Measurements from ENCODE around the gene FOSL1.

FOSL1 gene

DNA sequence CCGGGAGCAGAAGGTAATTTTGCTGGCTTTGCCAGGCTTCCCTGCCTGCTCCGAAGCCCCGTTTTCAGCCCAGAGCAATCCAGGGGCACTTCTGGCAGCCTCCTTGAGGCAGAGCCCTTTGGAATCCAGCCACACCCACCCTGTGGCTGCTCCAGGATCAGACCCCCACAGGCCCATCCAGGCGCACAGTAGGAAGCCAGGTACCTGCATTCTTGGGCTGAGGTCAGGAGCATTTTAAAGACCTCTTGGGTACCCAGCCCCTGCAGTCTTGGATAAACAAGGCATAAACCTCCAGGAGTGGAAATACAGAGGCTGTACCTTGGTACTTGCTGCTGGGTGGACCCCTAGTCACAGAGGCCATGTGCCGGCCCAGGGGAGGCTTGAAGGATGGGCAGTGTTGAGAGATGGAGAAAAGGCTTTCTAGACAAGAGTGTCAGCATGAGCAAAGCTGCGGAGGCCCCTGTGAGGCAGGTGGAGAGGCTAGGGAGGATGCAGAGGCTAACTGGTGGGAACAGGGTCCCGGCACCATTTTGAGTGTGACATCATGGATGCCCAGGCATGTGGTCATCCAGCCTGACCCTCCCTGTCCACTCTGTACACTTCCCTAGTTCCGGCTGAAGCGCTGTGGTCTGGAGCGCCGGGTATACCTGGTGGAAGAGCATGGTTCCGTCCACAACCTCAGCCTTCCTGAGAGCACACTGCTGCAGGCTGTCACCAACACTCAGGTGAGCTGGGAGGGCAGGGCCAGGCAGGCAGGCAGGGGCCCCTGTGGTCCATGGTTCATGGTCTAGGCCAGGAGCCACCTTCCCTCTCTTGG lies 36.1 kb downstream of the FOSL1 start:
- DNase-seq (ENCODE audit: low spot score) = no peak

DNA sequence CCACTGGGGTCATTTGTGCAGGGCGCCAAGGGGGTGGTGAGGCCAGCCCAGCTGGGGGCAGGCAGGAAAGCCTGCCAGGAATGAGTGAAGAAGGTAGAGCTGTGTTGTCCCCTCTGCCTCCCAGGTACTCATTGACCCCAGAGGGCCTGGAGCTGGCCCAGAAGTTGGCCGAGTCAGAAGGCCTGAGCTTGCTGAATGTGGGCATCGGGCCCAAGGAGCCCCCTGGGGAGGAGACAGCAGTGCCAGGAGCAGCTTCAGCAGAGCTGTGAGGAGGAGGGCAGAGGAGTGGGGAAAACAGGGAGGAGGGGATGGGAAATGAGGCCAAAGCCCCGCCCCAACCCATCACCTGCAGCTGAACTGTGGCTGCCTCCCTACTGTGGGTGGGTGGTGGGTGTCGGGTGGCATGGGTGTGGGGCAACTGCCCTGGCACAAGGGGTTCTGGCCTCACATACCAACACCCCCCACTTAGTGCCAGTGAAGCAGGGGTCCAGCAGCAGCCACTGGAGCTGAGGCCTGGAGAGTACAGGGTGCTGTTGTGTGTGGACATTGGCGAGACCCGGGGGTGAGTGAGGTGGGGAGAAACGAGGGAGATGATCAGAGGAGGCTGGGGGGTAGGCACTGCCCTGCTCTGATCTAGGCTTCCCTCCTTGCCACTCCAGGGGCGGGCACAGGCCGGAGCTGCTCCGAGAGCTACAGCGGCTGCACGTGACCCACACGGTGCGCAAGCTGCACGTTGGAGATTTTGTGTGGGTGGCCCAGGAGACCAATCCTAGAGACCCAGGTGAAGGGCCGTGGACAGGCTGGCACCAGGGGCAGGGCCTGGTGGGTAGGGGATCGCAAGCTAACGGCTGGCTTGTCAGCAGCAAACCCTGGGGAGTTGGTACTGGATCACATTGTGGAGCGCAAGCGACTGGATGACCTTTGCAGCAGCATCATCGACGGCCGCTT lies 37.0 kb downstream of the FOSL1 start:
- DNase-seq (ENCODE audit: low spot score) = no peak

DNA sequence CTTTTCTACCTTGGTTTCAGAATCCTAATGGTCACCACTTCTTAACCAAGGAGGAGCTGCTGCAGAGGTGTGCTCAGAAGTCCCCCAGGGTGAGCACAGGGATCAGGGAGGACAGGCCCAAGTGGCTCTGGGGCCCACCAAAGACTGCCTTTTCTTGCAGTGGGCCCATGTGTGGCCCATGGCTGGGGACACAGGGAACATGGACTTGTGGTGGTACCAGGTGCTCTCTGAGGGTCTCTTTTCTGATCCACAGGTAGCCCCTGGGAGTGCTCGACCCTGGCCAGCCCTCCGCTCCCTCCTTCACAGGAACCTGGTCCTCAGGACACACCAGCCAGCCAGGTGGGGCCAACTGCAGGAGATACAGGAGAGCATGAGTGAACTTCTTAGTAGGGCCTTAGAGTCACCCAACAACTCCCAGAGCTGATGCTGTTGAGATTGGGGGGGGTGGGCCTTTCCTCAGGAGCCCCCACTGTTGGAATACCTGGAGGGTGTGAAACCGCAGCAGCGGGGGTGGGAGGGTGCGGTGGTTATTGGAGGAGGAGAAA lies 37.9 kb downstream of the FOSL1 start:
- DNase-seq (ENCODE audit: low spot score) = no peak

DNA sequence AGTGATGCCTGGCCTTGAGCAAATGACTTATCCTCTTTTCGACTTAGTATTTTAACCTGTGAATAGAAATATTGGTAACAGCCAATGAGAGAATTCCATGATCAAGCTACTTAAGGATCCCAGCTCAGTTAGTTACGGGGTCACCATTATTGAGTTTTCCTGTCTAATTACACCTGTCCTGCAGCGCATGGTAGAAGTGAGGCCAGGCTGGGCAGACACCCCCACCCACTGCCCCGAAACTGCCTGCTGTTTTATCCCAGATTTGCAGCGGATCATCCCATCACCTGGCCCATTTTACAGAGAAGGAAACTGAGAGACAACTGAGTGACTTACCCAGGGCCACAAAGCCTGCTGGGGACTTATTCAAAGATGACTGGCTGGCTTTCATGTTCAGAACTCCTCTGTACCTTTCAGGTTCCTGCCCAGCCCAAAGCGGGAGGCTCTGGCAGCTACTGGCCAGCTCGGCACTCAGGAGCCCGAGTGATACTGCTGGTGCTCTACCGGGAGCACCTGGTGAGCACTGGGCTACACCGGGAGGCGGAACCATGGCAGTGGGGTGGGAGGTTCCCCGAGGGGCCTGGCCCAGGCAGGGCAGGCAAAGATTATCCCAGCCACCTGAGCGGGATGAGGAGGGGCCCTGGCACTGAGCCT lies 38.5 kb downstream of the FOSL1 start:
- DNase-seq (ENCODE audit: low spot score) = no peak

DNA sequence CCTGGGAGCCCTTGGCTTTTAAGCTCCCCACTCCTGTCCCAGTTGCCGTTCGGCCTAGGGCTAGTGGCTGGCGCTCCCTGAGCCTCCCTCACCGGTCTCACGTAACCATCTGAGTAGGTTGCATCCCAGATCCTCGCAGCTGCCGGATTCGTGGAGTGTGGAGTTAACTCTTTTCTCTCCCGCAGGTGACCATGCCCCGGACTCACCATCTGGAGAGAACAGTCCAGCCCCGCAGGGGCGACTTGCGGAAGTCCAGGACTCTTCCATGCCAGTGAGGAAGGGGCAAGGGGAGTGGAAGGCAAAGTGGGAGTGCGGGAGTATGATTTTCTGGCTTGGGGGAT lies 39.1 kb downstream of the FOSL1 start:
- no peak for DNase-seq (ENCODE audit: low spot score)

DNA sequence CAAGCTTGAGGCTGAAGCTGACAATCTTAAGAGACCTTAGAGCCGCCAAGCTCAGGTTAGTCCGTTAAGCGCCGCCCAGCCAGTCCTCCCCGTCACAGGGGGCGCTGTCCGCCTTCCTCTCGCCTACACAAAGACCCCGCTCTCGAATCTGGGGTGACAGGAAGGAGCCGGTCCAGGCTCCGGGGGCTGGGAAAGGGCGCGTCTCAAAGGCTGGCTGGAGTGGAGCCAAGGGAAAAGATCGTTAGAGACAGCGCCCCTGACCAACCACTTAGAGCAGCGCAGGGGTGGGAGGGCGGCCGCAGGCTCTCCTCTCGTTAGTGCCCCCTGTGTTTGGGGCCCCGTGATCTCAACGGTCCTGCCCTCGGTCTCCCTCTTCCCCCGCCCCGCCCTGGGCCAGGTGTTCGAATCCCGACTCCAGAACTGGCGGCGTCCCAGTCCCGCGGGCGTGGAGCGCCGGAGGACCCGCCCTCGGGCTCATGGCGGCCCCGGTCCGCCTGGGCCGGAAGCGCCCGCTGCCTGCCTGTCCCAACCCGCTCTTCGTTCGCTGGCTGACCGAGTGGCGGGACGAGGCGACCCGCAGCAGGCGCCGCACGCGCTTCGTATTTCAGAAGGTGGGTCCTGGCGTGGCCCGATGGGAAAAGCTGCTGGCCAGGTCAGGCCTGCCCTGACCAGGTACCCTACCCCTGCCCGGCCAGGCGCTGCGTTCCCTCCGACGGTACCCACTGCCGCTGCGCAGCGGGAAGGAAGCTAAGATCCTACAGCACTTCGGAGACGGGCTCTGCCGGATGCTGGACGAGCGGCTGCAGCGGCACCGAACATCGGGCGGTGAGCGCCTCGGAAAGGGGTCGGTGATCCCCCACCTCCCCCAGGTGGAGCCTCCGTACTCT lies 39.7 kb downstream of the FOSL1 start, which contains the start of gene MUS81:
Gene MUS81, plus strand, starts transcription at position 156 of the 887 bp plus-strand sequence. Its CDS starts 321 bp downstream, at position 477.
- DNase-seq (ENCODE audit: low spot score) = peak; percentile 92

DNA sequence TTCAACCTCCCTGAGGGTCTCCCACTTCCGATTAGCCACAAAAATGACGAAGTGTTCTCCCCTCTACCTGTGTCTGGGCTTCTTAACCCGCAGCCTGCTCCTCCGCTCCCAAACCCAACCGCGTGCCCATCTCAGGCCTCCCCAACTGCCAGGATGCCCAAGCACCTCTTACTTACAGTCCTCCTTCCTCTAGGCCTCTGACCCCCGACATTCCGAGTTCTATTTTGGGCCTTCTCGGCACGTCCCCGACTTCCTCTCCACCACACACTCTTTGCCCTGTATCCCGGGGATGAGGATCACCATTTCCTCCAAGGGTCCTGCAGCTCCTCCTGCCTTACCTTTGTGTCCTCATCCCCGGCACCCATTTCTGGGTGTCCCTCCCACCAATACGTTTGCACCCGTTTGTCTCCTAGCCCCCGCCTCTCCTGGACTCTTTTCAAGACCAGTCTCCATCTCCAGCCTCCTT lies 40.3 kb downstream of the FOSL1 start:
- DNase-seq (ENCODE audit: low spot score) = no peak

DNA sequence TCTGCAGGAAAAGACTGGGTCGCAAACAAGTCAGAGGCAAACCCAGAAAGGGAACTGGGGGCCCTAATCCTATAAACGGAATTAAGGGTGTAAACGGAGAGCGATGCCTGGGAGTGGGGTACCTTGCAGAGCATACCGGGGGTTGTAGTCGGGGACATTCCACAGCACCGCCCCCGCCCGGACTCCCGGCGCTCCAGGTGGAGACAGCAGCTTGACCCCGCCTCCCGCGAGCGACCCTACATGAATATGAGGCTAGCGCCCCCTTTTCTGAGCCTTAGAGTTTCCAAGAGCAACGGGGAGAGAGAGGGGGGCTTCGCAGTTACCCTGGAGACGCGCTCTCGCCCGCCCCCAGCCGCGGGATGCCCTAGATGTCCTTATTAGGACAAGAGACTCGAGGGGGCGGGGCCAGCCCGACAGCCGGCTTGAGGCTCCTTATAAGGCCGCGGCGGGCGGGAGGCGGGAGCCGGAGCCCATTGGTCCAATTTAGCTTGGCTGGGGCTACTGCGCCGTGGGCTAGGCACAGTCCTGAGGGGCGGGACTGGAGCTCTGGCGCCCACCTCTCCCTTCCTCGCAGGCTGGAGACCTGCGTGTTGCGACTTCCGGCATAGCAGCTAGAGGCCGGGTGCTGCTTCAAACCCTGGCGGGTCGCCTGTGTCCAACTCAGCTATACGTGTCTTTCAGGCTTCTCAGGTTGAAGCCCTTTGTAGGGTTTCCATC lies 40.9 kb downstream of the FOSL1 start:
- peak; percentile 95 for DNase-seq (ENCODE audit: low spot score)

DNA sequence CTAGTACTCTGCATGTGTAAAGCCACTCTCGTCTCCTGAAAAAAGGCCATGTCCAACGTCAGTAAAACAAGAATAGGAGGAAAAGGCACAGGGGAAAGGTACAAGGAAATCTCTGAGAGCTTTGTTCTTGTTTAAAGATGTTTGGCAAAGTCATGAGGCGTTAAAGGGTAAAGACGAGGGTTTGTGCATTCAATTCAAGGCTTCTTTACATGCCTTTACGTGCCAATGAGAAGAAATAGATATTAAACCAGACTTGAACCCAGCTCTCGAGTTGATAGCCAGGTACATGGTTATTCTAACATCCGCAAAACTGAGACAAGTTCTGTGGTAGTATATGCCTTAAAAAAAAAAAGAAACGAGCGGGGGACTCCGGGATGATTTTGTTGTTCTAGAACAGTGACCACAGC lies 41.5 kb downstream of the FOSL1 start:
- no peak for DNase-seq (ENCODE audit: low spot score)

DNA sequence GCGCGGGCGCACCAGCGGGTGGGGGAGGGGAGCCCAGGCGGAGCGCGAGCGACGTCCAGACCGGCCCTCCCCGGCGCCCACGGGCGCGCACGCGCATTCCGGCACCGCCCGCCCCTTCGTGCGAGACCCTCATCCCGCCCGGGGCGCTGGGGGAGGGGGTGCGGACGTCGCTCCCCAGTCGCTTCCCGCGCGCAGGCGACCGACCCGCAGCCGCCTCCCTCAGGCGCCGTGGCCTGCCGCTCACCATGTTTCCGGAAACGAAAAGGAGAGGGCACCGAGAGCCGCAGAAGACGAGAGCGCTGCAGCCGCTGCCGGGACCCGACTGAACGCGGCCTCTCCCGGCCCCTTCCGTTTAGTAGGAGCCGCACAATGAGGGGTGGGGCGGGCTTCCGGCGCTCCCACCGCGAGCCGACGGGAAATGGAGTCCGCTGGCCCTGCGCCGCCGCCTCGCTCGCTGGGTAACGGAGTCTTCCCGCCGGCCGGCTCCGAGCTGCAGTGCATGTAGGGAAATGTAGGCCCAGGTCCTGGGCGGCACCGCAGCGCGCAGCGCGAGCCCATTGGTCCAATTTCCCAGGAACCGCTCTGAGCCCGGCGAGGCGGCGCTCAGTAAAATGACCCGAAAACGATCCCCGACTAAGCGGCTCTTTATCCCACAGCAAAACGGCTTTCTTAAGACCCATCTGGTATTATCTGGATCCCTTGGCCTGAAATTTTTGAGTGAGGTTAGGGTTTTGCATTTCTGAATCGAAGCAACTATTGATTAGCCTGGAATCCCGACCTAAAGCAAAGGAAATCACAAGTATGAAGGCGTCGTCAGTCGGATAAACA lies 42.1 kb downstream of the FOSL1 start, which contains the start of gene CFL1:
Gene CFL1, minus strand, starts transcription at position 328 of the 828 bp plus-strand sequence. Its CDS starts 81 bp downstream, at position 247.
- peak; percentile 93 for DNase-seq (ENCODE audit: low spot score)

DNA sequence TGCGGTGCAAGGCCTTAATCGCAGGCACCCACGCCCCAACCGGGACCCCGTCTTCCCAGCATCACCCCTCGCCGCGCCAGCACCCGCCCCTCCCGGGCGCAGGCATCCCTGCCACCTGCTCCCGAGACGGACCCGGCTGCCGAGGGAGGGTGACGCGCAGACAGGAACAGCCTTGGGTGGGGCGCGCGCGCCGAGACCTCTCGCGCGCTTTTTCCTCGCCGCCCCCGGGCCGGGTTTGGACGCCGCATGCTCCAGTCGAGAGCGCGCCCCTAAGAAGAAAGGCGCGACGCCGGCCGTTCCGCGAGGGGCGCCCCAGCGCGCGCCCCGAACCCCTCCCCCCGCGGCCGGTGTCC lies 42.7 kb downstream of the FOSL1 start:
- DNase-seq (ENCODE audit: low spot score) = no peak

DNA sequence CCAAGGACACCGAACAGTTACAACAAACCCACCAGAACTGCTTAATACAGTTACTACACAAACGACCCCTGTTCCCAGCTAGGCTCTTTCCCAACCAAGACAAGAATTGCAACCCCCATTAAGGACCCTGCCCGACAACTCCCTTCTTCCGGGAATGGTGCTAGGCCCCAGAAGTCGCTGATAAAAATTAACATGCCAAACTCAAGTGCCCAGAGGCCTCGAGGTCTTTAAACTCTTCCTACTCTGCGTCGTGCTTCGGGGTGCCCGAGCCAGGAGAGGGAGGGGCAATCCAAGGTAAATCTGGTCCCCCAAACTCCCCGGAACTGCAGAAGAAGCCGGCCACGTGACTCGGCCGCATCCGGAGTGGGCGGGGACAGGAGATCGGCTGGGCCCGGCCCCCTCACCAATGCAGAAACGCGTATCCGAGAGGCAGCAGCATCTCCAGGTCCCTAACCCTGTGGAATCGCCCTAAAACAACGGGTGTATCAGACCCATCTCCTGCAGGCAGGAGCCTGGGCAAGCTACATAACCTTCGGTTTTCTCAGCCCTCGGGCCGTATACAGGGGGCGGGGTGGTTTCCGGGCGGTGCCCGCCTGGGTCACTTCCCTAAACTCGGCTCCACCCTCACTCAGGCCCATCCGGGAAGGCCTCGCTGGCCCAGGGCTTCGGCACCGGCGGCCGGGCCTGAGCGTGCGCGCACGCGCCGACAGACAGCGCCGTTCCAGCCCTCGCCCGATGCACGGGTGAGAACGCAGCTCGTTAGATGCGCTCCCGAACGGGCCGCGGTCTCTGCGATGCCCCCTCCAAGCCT lies 43.3 kb downstream of the FOSL1 start:
- peak; percentile 74 for DNase-seq (ENCODE audit: low spot score)

DNA sequence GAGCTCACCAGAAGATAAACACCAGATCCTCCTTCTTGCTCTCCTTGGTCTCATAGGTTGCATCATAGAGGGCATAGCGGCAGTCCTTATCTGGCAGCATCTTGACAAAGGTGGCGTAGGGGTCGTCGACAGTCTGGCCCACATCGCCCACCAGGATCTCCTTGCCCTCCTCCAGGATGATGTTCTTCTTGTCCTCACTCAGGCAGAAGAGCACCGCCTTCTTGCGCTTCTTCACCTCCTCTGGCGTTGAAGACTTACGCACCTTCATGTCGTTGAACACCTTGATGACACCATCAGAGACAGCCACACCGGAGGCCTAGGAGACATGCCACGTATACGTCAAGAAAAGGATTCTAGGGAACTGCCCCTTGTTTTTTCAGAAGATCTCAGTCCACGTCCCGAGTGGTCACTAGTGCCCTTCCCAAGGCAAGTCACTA lies 44.2 kb downstream of the FOSL1 start:
- no peak for DNase-seq (ENCODE audit: low spot score)

DNA sequence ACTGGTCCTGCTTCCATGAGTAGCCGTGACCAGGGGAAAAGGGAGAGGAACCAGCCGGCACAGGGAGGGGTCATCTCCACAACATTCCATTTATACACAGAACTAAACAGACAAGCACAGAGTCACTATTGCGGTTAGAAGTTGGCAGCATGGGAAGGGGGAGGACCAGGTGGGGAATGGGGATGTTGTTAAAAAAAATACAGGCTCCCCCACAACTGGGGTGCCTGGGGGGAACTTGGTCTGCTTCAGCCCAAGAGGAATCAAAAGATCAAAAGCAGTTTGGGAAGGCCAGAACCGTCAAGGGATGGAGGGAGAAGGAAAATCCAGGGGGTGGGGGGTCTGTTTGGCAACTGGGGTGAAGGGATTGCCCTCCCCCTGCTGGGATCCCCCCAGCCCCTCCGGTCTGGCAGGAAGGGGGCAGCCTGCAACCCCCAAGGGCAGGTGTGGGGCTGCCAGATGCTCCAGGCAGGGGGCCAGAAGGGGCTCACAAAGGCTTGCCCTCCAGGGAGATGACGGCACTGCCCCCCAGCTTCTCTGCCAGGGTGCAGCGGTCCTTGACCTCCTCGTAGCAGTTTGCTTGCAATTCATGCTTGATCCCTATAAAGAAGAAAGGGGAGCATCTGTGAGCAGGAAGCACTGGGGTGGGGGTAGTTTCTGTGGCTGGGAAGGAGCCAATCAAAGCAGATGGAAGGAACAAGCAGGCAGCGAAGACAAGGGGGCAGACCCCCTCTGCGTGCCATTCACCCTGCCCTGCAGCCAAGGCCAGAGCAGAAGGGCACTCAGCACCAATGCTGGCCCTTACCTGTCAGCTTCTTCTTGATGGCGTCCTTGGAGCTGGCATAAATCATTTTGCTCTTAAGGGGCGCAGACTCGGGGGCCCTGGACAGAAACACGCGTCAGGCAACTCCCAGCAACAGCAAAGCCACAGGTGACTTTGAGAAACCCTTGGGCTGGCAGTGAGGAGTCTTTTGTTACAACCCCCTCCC lies 45.0 kb downstream of the FOSL1 start:
- no peak for DNase-seq (ENCODE audit: low spot score)

DNA sequence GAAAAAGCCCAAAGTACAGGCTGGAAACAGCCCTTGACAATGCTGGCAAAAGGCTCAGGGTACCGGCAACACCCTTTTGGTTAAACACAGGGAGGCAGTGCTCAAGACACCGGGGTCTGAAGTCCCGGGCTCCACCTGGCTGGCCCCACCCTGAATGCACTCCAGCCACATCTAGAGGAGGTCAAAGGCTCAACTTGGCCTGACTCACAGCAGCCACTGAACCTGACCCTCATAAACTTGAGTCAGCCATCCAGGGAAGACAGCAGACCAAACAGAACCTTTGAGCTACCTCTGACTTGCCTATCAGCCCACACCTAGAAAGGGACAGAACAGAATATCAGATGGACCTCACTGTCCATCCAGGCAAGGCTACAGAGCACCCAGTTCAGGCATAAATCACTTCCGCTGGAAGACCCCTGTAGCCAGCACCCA lies 46.0 kb downstream of the FOSL1 start:
- no peak for DNase-seq (ENCODE audit: low spot score)

DNA sequence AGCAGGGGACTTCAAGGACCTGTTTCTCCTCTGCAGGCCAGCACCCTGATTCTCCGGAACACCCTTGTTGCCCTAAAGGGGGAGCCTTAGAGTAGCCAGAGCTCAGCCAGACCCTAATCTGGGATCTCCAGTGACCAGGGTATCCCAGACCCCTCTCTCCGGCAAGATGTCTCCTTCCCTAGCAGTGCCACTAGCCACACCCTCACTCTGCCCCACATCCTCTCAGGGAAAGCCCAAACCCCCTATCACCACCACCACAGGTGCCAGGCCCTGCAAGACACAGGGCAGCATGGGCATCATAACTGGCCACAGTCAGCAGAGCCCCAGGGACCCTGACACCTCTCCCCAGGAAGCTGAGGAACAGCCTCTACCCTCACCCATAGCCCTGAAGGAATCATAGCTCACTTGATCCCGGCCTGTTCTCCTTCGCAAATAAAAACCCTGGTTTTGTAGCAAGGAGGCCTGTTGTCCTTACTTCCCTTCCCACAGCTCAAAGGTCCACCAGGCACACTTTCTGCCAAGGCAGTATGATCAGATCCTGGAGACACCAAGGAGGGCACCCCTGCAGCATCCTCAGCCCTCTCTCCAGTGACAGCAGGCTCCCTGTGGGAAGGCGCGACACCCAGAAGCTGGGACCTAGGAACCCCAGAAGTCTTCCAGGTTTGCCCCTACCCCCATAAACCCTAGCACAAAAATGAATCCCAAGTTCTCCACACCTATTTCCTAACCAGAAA lies 46.8 kb downstream of the FOSL1 start:
- no peak for DNase-seq (ENCODE audit: low spot score)
